Stimulated activated CD8-positive, alpha-beta memory T cell treated with anti-CD3 and anti-CD28 coated beads, Interleukin-12 subunit alpha, Interleukin-12 subunit beta, amount 100 ng/mL, for 1 hour (primary cell): ENCODE measurements around the gene RTBDN.
A peak's percentile ranks its signal among the peaks of the same experiment; 100 is the strongest.

ENCODE experiments used
- DNase-seq: peaks from one replicate; pipeline ENCODE4 v3.0.0-alpha.2; 2020; ENCODE audit warnings: low read depth

Gene RTBDN

DNA sequence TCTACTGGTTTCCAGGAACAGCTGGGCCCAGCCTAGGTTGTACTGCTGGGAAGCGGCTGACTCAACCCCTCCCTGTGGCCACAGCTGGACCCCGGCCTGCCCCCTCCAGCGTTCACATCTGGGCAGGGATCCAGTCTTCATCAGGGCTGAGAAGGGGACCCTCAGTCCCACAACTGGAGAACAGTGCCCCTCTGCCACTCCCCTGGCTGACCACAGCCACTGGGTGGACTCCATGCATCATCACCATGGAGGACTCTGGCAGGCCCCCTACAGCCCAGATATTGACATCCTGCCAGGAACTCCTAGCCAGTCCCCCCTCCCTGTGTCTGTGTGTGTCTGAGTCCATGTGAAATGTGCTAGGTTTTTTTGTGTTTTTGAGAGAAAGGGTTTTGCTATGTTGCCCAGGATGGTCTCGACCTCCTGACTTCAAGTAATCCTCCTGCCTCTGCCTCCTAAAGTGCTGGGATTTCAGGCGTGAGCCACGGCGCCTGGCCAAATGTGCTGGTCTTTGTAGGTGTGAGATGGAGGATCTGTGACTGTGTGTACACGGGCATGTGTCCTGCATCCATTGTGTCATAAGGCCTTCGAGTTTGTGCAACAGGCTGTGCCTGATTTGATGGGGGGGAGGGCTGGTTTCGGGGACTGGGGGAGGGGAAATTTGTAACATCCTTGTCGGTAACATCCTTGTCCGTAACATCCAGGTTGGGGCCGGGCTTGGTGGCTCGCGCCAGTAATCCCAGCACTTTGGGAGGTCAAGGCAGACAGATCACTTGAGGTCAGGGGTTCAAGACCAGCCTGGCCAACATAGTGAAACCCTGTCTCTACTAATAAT is 55.0 kb downstream of the RTBDN start:
- DNase-seq: no peak

- no peak for DNase-seq
Measured at GRCh38 chr19:12778905-12779161, 55.5 kb downstream of the RTBDN start.

- no peak for DNase-seq
Measured at GRCh38 chr19:12778017-12778904, 56.1 kb downstream of the RTBDN start.

GRCh38 chr19:12777217-12778016 is 57.0 kb downstream of the RTBDN start:
- peak; percentile 65 for DNase-seq
